ENCODE data around the gene IGFBP5.
A peak's percentile ranks its signal among the peaks of the same experiment; 100 is the strongest.

IGFBP5 gene

GRCh38 chr2:216687646-216688045 is 7.7 kb downstream of the IGFBP5 start:
- DNase-seq (ENCODE audit: low spot score): no peak

GRCh38 chr2:216687111-216687510 is 8.2 kb downstream of the IGFBP5 start:
- no peak for DNase-seq (ENCODE audit: low spot score)

GRCh38 chr2:216685327-216685875 is 9.9 kb downstream of the IGFBP5 start:
- DNase-seq (ENCODE audit: low spot score): no peak

- no peak for DNase-seq (ENCODE audit: low spot score)
Measured at GRCh38 chr2:216683846-216684245, 11.5 kb downstream of the IGFBP5 start.

GRCh38 chr2:216681683-216682082 is 13.7 kb downstream of the IGFBP5 start:
- DNase-seq (ENCODE audit: low spot score): no peak

- no peak for DNase-seq (ENCODE audit: low spot score)
Measured at GRCh38 chr2:216680951-216681629, 14.3 kb downstream of the IGFBP5 start.

GRCh38 chr2:216679658-216680024 is 15.7 kb downstream of the IGFBP5 start:
- no peak for DNase-seq (ENCODE audit: low spot score)

GRCh38 chr2:216678813-216679657 is 16.3 kb downstream of the IGFBP5 start:
- DNase-seq (ENCODE audit: low spot score): no peak

GRCh38 chr2:216678098-216678465 is 17.3 kb downstream of the IGFBP5 start:
- DNase-seq (ENCODE audit: low spot score): no peak

GRCh38 chr2:216677439-216678097 is 17.8 kb downstream of the IGFBP5 start:
- DNase-seq (ENCODE audit: low spot score): no peak

- DNase-seq (ENCODE audit: low spot score): no peak
Measured at GRCh38 chr2:216676630-216677029, 18.7 kb downstream of the IGFBP5 start.

GRCh38 chr2:216674376-216674775 is 21.0 kb downstream of the IGFBP5 start:
- no peak for DNase-seq (ENCODE audit: low spot score)

GRCh38 chr2:216673609-216674008 is 21.7 kb downstream of the IGFBP5 start:
- no peak for DNase-seq (ENCODE audit: low spot score)

GRCh38 chr2:216673021-216673420 is 22.3 kb downstream of the IGFBP5 start:
- no peak for DNase-seq (ENCODE audit: low spot score)

GRCh38 chr2:216672466-216672865 is 22.9 kb downstream of the IGFBP5 start:
- no peak for DNase-seq (ENCODE audit: low spot score)

GRCh38 chr2:216671791-216672343 is 23.5 kb downstream of the IGFBP5 start:
- no peak for DNase-seq (ENCODE audit: low spot score)

GRCh38 chr2:216671081-216671411 is 24.3 kb downstream of the IGFBP5 start:
- DNase-seq (ENCODE audit: low spot score): no peak

- no peak for DNase-seq (ENCODE audit: low spot score)
Measured at GRCh38 chr2:216670266-216671080, 24.9 kb downstream of the IGFBP5 start.

GRCh38 chr2:216666461-216667233 is 28.7 kb downstream of the IGFBP5 start:
- peak; percentile 71 for DNase-seq (ENCODE audit: low spot score)

- DNase-seq (ENCODE audit: low spot score): no peak
Measured at GRCh38 chr2:216665717-216666116, 29.6 kb downstream of the IGFBP5 start.

- DNase-seq (ENCODE audit: low spot score): no peak
Measured at GRCh38 chr2:216665242-216665641, 30.1 kb downstream of the IGFBP5 start.
